D721Med (cell line): ENCODE results near the gene HIC1.

Experiments used
- DNase-seq: peaks from one replicate; pipeline ENCODE4 v3.0.0; 2011; ENCODE audit warnings: low spot score; ENCODE audit not compliant: insufficient read length
- FAIRE-seq: peaks from 2 replicates; lab custom pipeline; 2011; peaks lifted over from hg19 to GRCh38; lab: Jason Lieb, UNC
- CTCF ChIP-seq: IDR thresholded peaks from 2 replicates; pipeline ENCODE4 v1.5.1; 2012; ENCODE audit warnings: mild to moderate bottlenecking, control low read depth; ENCODE audit not compliant: insufficient read depth; ENCODE audit errors: missing control alignments

HIC1 gene

GRCh38 chr17:2101448-2102257 is 46.8 kb downstream of the HIC1 start:
- DNase-seq (no peak), FAIRE-seq (no peak)
- no peak for TF ChIP-seq CTCF

GRCh38 chr17:2102931-2103809 is 48.3 kb downstream of the HIC1 start:
- no peak for FAIRE-seq
- TF ChIP-seq CTCF = no peak
- DNase-seq = no peak

- FAIRE-seq = no peak
- no peak for DNase-seq
- TF ChIP-seq CTCF = no peak
Observed at GRCh38 chr17:2105663-2106062, 50.8 kb downstream of the HIC1 start.

GRCh38 chr17:2106308-2106955 is 51.5 kb downstream of the HIC1 start:
- no peak for DNase-seq
- no peak for FAIRE-seq
- no peak for TF ChIP-seq CTCF

- no peak for DNase-seq
- FAIRE-seq = no peak
- TF ChIP-seq CTCF = no peak
Observed at GRCh38 chr17:2107050-2107449, 52.1 kb downstream of the HIC1 start.

GRCh38 chr17:2107506-2107905 is 52.6 kb downstream of the HIC1 start:
- no peak for DNase-seq
- TF ChIP-seq CTCF = no peak
- FAIRE-seq = no peak
